ENCODE results near the gene PEX11G.

PEX11G gene

DNA sequence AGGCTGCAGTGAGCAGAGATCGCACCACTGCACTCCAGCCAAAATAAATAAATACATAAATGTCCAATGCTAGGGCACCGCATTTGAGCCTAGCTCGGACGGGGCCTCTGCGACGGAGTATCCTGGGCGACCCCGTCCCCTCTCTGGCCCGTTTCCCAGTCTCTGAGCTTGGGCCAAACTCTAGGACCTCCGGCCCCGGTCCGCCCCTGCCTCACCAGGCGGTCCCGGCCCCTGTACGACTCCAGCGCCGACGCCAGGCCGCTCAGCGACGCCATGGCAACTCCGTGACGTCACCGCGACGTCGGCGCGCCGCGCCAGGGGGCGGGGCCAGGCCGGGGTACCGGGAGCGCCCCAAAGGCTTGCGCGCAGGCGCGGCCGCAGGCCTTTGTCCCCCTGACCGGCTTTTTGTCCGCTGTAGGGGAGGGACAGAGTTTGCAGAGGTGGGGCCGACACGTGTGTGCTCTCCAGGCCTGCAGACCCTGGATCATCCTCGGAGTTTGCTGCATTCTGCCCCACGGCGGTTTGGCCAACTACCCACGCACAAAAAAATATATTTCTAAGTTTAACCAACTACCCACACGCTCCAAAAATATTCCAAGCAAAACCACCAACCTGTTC lies at the start of gene PEX11G:
Gene PEX11G, minus strand, starts transcription at position 300 of the 618 bp plus-strand sequence. Its CDS starts 25 bp downstream, at position 275.
- peak within 1 kb of the TSS; percentile 65 for H3K27ac ChIP-seq
- TF ChIP-seq, protein P1, sequence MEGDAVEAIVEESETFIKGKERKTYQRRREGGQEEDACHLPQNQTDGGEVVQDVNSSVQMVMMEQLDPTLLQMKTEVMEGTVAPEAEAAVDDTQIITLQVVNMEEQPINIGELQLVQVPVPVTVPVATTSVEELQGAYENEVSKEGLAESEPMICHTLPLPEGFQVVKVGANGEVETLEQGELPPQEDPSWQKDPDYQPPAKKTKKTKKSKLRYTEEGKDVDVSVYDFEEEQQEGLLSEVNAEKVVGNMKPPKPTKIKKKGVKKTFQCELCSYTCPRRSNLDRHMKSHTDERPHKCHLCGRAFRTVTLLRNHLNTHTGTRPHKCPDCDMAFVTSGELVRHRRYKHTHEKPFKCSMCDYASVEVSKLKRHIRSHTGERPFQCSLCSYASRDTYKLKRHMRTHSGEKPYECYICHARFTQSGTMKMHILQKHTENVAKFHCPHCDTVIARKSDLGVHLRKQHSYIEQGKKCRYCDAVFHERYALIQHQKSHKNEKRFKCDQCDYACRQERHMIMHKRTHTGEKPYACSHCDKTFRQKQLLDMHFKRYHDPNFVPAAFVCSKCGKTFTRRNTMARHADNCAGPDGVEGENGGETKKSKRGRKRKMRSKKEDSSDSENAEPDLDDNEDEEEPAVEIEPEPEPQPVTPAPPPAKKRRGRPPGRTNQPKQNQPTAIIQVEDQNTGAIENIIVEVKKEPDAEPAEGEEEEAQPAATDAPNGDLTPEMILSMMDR (conservative IDR thresholded peaks at IDR 0.05): no peak

DNA sequence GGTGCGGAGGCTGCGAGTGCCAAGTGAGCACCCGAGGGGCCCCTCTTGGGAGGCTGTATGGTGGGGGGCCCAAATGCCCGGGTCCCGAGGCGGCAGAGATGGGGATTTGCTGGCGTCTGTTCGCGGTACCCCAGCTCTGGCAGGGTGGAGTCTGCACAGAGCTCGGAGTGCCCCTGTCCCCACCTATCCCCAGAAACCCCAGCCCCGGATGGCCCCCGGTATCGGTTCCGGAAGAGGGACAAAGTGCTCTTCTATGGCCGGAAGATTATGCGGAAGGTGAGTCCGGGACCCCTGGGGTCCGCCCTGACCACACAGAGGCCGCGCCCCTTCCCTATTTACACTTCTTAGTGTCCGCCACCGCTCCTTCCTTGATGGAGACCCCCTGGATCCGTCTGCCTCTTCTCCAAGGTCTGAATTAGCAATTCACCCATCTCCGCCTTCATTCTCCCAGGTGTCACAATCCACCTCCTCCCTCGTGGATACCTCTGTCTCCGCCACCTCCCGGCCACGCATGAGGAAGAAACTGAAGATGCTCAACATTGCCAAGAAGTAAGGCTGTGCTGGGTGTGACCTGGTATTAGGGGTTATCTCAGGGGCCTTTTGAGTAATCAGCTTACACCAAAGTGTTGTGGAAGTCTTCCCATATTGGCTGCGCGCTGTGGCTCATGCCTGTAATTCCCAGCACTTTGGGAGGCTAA lies 47.3 kb upstream of the PEX11G start:
- TF ChIP-seq, protein P1 (conservative IDR thresholded peaks at IDR 0.05): no peak
- H3K27ac ChIP-seq: peak overlapping the region; percentile 64; the same call in 1 of the 2 replicates

DNA sequence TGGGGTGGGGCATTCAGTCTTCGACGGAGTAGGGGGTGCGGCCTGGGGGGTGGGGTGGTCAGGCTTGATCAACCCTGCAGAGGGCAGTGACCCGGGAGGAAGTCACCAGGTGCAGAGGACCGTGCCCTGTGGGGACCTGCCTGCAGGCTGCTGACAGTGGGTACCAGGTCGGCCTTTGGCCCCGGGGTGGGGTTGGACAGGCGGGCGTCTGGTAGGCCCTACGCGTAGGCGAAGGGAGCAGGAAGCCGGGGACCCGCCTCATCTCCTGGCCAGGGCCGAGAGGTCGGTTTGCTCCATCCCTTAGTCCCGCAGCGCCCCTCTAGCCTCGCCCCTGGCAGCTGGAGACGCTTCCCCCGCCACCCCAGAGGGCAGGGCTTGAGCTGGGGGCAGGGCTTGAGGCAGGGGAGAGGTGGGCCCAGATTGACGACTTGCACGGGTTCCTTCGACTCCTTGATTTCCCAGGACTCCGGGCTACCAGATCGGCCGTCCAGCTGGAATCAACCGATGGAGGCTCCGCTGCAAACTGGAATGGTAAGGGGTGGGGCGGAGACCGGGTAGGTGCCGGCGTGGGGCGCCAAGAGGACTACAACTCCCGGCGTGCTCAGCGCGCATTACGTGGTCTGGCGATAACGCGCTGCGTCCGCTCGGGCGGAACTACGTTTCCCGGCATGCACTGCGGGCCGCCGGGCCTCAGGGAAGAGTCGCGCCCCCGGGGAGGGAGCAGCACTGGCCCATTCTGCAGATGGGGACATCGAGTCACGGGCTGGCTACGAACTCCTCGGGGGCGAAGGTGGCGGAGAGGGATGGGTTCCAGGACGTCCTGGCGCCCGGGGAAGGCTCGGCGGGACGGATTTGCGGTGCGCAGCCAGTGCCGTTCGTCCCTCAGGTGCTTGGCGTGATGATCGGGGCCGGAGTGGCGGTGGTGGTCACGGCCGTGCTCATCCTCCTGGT lies 46.5 kb upstream of the PEX11G start, which contains the start of gene PNPLA6:
Gene PNPLA6, plus strand, starts transcription at position 671 of the 951 bp plus-strand sequence. Its CDS starts 72 bp downstream, at position 743.
- peak within 1 kb of the TSS; percentile 64 for H3K27ac ChIP-seq
- TF ChIP-seq, protein P1 (conservative IDR thresholded peaks at IDR 0.05): no peak

DNA sequence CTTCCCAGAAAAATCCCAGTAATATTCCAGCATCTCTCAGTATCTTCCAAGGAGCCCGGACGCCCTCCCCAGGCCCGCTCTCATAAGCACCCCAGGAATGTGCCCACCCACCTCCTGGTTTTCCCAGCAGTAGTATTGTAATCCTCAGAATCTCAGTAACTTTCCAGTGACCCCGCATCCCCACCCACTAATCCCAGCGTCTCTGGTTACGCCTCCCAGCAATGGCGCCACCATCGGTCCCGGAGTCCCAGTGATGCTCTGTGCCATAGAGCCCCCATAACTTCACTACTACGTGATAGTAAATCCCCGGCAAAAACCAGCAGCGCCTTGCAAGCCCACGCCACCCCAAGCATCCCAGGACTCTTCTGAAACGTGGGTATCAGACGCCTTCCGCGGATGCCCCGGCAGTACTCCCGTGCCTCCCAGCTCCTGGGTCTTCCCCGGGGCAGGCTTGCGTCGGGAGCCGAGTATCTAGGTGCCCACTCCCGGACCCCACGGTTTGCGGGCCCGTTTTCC lies 45.8 kb upstream of the PEX11G start:
- TF ChIP-seq, protein P1 (conservative IDR thresholded peaks at IDR 0.05): no peak
- H3K27ac ChIP-seq: peak overlapping the region; percentile 64

DNA sequence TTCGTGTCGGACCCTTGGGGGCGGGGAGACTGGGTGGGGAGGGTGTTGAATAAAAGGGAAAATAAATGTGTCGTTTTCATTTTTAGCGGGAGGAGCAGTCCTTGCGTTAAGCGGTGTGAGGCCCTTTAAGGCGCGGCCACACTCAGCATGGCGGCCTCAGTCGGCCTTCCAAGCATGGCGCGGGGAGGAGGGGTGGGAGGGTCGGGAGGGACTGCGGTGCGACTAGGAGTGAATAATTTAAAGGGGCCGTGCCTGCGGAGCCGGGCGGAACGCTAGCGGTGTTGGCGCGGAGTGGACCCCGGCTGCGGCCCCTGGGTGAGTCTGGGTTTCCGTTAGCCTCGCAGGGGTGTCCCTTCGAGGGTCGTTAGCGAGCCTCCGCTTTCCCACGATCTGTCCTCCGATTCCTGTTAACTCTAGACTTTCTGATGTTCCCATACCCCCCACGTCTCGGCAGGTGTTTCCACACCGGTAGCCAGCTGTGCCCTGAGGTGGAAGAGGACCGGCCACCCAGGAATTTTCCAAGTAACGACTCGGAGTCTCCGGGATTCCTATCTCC lies 45.2 kb upstream of the PEX11G start:
- H3K27ac ChIP-seq: peak overlapping the region; percentile 64; the same call in 1 of the 2 replicates
- TF ChIP-seq, protein P1 (conservative IDR thresholded peaks at IDR 0.05): no peak

DNA sequence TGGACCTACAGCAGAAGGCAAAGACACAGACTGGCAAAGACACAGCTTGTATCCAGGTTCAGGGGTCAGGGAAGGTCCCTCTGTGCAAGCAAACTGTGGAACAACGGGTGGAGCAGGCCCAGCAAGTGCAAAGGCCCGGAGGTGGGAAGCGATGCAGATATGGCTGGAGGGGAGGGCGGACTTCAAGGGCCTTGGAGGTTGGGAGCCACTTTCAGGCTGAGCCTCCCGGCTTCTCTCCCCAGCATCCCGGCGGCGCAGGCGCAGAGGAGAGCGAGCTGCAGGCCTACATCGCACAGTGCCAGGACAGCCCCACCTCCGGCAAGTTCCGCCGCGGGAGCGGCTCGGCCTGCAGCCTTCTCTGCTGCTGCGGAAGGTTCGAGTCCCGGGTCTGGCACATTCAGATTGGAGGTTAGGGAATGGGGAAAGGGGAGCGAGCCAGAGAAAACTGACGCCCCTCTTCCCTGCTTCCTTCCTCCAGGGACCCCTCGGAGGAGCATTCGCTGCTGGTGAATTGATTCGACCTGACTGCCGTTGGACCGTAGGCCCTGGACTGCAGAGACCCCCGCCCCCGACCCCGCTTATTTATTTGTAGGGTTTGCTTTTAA lies 44.5 kb upstream of the PEX11G start:
- H3K27ac ChIP-seq: peak overlapping the region; percentile 64; the same call in 1 of the 2 replicates
- TF ChIP-seq, protein P1 (conservative IDR thresholded peaks at IDR 0.05): no peak
